Lung (tissue), 12 donors: ENCODE results near the gene ETF1. TPM values are rescaled to one million over a fixed set of nuclear protein-coding genes. Genes with fewer than 3 reads are reported as not detected.

Source experiments
- ATAC-seq: fragments of 200-7000 bp; cut with Tn5 transposase; one replicate; pipeline ENCODE4 v1.9.1; 2020; ENCODE audit warnings: moderate number of reproducible peaks; ENCODE audit not compliant: insufficient read depth, low FRiP score
- DNase-seq, 3 donors: peaks; one replicate each; pipeline ENCODE4 v3.0.0-alpha.2; 2013 to 2017
- H3K27ac ChIP-seq, 2 donors: one replicate each; pipeline ENCODE4 v1.5.1; 2013; ENCODE audit warnings: mild to moderate bottlenecking in 2 of 2, moderate library complexity in 2 of 2, control low read depth in 1 of 2, inconsistent platforms in 1 of 2, low read depth in 1 of 2, low read length in 1 of 2
- H3K27me3 ChIP-seq, 3 donors: one replicate each; pipeline ENCODE4 v1.5.1; 2013; ENCODE audit warnings: low read length in 2 of 3; ENCODE audit not compliant: control insufficient read depth in 3 of 3, insufficient read depth in 3 of 3
- H3K36me3 ChIP-seq, 4 donors: one replicate each; pipeline ENCODE4 v1.5.1; 2013; ENCODE audit warnings: low read length in 4 of 4, mild to moderate bottlenecking in 1 of 4, moderate library complexity in 1 of 4; ENCODE audit not compliant: control insufficient read depth in 4 of 4, insufficient read depth in 4 of 4
- H3K4me1 ChIP-seq, 5 donors: one replicate each; pipeline ENCODE4 v1.5.1; 2013; ENCODE audit warnings: low read length in 5 of 5, mild to moderate bottlenecking in 2 of 5, moderate library complexity in 1 of 5; ENCODE audit not compliant: control insufficient read depth in 5 of 5, insufficient read depth in 5 of 5
- H3K4me3 ChIP-seq: one replicate; pipeline ENCODE4 v1.5.1; 2013; ENCODE audit warnings: mild to moderate bottlenecking, control low read depth, moderate library complexity
- H3K9ac ChIP-seq, 2 donors: one replicate each; pipeline ENCODE4 v1.5.1; 2013; ENCODE audit warnings: low read length in 2 of 2, control low read depth in 1 of 2; ENCODE audit not compliant: insufficient read depth in 1 of 2
- H3K9me3 ChIP-seq, 4 donors: one replicate each; pipeline ENCODE4 v1.5.1; 2013; ENCODE audit warnings: low read length in 3 of 4, mild to moderate bottlenecking in 1 of 4, moderate library complexity in 1 of 4; ENCODE audit not compliant: control insufficient read depth in 4 of 4, insufficient read depth in 3 of 4
- CTCF ChIP-seq: IDR thresholded peaks from 2 replicates; pipeline ENCODE4 v1.5.1; 2012; ENCODE audit warnings: mild to moderate bottlenecking; ENCODE audit errors: control extremely low read depth, extremely low read depth
- WGBS, 2 donors: extraction: QIAGEN DNeasy Blood & Tissue Kit; methylation state at CpG; one replicate each; pipeline ENCODE4 v1.1.7; 2013; 5-methylcytosine and 5-hydroxymethylcytosine counted together
- polyA plus RNA-seq, 2 donors: library from polyadenylated mRNA; stranded (reverse); fragments of 200-250 nt; gene quantifications; one replicate each; pipeline ENCODE4 v1.2.1, GENCODE V29; 2013
- total RNA-seq, 2 donors: library from RNA; depleted of rRNA in 1 of 2; stranded (reverse); fragments of >200 nt in 1 of 2; gene quantifications; one replicate each; pipeline ENCODE4 v1.2.1, GENCODE V29; 2014 to 2021
- donor health status: control.
- donor health status: control.
- donor health status: Bipolar disorder and iron deficiency.
- donor health status: healthy.
- donor health status: DM: yes; HTN: yes; CAD: no.

ETF1 gene
- total and polyA plus RNA-seq, 4 donors, result 36.9 to 99.2 (median 62.8) TPM

- Histone ChIP-seq H3K27me3 (peaks cover 0 to 9% (median 3%) of the 10 kb centered on the region in 3 donors), H3K9ac (no peak overlapping the region), H3K36me3 (no peaks in the 10 kb centered on the region), H3K27ac (no peak overlapping the region), H3K4me3 (no peak overlapping the region), H3K9me3 (no peaks in the 10 kb centered on the region), H3K4me1 (peaks cover 0 to 34% (median 12%) of the 10 kb centered on the region in 5 donors)
- no peak for TF ChIP-seq CTCF
- 87 to 89% methylated on average over 12 of the region's 12 CpGs for WGBS, 2 donors
- DNase-seq (no peak), ATAC-seq (no peak)
Observed at GRCh38 chr5:138490648-138491283, 52.3 kb downstream of the ETF1 start.

GRCh38 chr5:138489683-138490061 is 53.4 kb downstream of the ETF1 start:
- Histone ChIP-seq H3K27me3 (peaks cover 0 to 9% (median 3%) of the 10 kb centered on the region in 3 donors), H3K4me3 (no peak overlapping the region), H3K9me3 (no peaks in the 10 kb centered on the region), H3K36me3 (no peaks in the 10 kb centered on the region), H3K27ac (no peak overlapping the region), H3K9ac (no peak overlapping the region), H3K4me1 (peaks cover 0 to 34% (median 11%) of the 10 kb centered on the region in 5 donors)
- no peak for DNase-seq
- no peak for TF ChIP-seq CTCF
- no peak for ATAC-seq
- 79 to 90% methylated on average over 5 of the region's 5 CpGs for WGBS, 2 donors

GRCh38 chr5:138488481-138488945 is 54.5 kb downstream of the ETF1 start:
- DNase-seq, result no peak
- no peak for TF ChIP-seq CTCF
- Histone ChIP-seq H3K9ac (no peak overlapping the region), H3K4me1 (peaks cover 0 to 30% (median 11%) of the 10 kb centered on the region in 5 donors), H3K9me3 (no peaks in the 10 kb centered on the region), H3K27me3 (peaks cover 0 to 9% (median 3%) of the 10 kb centered on the region in 3 donors), H3K4me3 (no peak overlapping the region), H3K27ac (no peak overlapping the region), H3K36me3 (no peaks in the 10 kb centered on the region)
- ATAC-seq, result no peak
- WGBS, 2 donors, result 73 to 87% methylated on average over 5 of the region's 5 CpGs

- no peak for DNase-seq
- no peak for TF ChIP-seq CTCF
- H3K27me3 ChIP-seq, result no peaks in the 10 kb centered on the region
Observed at GRCh38 chr5:138482638-138483037, 60.4 kb downstream of the ETF1 start.

More at GRCh38 chr5:138482638-138483037, 60.4 kb downstream of the ETF1 start:
- Histone ChIP-seq H3K9ac (no peak overlapping the region), H3K9me3 (no peaks in the 10 kb centered on the region), H3K4me3 (no peak overlapping the region), H3K36me3 (no peaks in the 10 kb centered on the region), H3K27ac (no peak overlapping the region), H3K4me1 (no peaks in the 10 kb centered on the region)
- no peak for ATAC-seq
- WGBS, 2 donors, result 58% methylated on average over 4 of the region's 4 CpGs
